BLaER1 treated with 17β-estradiol and CSF1 and Interleukin-3, amounts not matched to agents 10 nM and 100 nM (cell line): ENCODE measurements around the gene AGAP1.

Source experiments
- H3K27ac ChIP-seq, 11 experiments: shearing (Covaris generic); formaldehyde crosslinking; 2 replicates each; pipeline ENCODE4 v1.8.1; 2022
- H3K27me3 ChIP-seq, 11 experiments: shearing (Covaris generic); formaldehyde crosslinking; 2 replicates each; pipeline ENCODE4 v1.8.1; 2022
- H3K36me3 ChIP-seq, 11 experiments: shearing (Covaris generic); formaldehyde crosslinking; 2 replicates each; pipeline ENCODE4 v1.8.1; 2022
- H3K4me1 ChIP-seq, 10 experiments: shearing (Covaris generic); formaldehyde crosslinking; 2 replicates each; pipeline ENCODE4 v1.8.1; 2022
- H3K4me2 ChIP-seq, 11 experiments: shearing (Covaris generic); formaldehyde crosslinking; 2 replicates each; pipeline ENCODE4 v1.8.1; 2022
- H3K4me3 ChIP-seq, 10 experiments: shearing (Covaris generic); formaldehyde crosslinking; 2 replicates each; pipeline ENCODE4 v1.8.1; 2022
- H3K9ac ChIP-seq, 11 experiments: shearing (Covaris generic); formaldehyde crosslinking; 2 replicates each; pipeline ENCODE4 v1.8.1; 2022
- H3K9me3 ChIP-seq, 11 experiments: shearing (Covaris generic); formaldehyde crosslinking; replicated peaks in 1 of 11; 2 replicates each; pipeline ENCODE4 v1.8.1; 2022
- H4K20me1 ChIP-seq, 11 experiments: shearing (Covaris generic); formaldehyde crosslinking; 2 replicates each; pipeline ENCODE4 v1.8.1; 2022
- Cebpa-rat ChIP-seq, 11 experiments: shearing (Covaris generic); IDR thresholded peaks; 2 replicates each; pipeline ENCODE4 v1.8.1; 2022

The AGAP1 gene

DNA sequence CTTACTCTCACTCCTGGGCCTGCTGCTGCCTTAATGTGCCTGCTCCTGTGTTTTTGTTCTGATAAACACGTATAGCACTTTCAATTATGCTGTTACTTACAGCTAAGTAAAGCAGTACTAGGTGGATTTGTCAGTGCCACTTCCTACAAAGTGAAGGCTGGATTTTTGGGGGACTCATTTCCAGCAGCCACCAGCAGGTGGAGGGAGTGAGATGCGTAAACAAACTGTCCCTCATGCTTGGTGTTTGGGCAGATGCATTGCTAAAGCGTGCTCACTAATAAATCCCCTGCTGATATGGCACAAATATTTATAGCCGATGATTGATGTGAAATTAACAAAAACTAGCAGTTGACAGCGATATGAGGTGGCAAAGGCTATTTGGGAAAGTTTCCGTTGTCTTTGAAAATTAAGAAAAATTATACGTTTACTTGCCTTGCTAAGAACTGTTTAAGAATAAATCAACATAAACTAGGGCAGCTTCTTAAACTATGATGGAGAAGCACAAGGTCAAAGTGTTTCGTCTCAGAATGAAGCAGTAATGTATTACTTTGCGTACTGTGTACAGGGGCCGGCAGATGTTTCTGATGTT is 101.7 kb downstream of the AGAP1 start:
- Histone ChIP-seq H3K4me1 (peaks cover 0 to 72% (median 44%) of the 10 kb centered on the region in 10 experiments; a peak in 17 of 20 replicates), H4K20me1 (peaks cover 18 to 73% (median 61%) of the 10 kb centered on the region in 11 experiments; a peak in 20 of 22 replicates), H3K36me3 (0 out of 22 replicates have a peak, but pooled peaks cover 0 to 3% (median 0%) of the 10 kb centered on the region in 11 experiments), H3K27ac (no peak overlapping the region), H3K4me2 (peak overlapping the region in 1 of 11 experiments; percentile 17; a peak in 1 of 22 replicates), H3K9ac (no peak overlapping the region), H3K27me3 (no peaks in the 10 kb centered on the region), H3K4me3 (no peak overlapping the region), H3K9me3 (no peaks in the 10 kb centered on the region)
- no peak for TF ChIP-seq Cebpa-rat (IDR thresholded peaks at IDR 0.05)

DNA sequence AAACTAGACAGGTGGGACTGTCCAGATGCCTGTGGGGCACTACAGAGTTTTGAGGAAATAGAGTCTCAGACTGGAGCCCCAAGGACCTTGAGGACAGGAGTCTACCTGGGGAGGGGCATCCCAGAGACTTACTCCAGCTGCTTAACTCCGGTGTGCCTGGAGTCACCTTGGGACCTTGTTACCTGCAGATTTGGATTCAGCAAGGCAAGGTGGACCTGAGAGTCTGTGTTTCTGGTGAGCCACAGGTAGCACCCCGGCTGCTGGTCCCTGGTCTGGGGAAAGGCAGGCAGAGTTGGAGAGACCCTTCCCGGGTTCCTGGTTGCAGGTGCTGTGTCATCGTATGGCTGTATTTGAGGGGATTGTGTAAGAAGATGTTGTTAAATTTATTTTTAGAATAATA is 102.4 kb downstream of the AGAP1 start:
- Histone ChIP-seq H4K20me1 (peaks cover 18 to 81% (median 58%) of the 10 kb centered on the region in 11 experiments; a peak in 20 of 22 replicates), H3K4me2 (peak overlapping the region in 2 of 11 experiments; percentile 9 to 17; a peak in 2 of 22 replicates), H3K27ac (no peak overlapping the region), H3K9ac (no peak overlapping the region), H3K27me3 (no peaks in the 10 kb centered on the region), H3K4me1 (peaks cover 4 to 79% (median 50%) of the 10 kb centered on the region in 10 experiments; a peak in 18 of 20 replicates), H3K36me3 (0 out of 22 replicates have a peak, but pooled peaks cover 0 to 4% (median 0%) of the 10 kb centered on the region in 11 experiments), H3K4me3 (no peak overlapping the region), H3K9me3 (peaks cover 0 to 6% (median 0%) of the 10 kb centered on the region in 11 experiments; a peak in 1 of 22 replicates)
- TF ChIP-seq Cebpa-rat (IDR thresholded peaks at IDR 0.05) = no peak

DNA sequence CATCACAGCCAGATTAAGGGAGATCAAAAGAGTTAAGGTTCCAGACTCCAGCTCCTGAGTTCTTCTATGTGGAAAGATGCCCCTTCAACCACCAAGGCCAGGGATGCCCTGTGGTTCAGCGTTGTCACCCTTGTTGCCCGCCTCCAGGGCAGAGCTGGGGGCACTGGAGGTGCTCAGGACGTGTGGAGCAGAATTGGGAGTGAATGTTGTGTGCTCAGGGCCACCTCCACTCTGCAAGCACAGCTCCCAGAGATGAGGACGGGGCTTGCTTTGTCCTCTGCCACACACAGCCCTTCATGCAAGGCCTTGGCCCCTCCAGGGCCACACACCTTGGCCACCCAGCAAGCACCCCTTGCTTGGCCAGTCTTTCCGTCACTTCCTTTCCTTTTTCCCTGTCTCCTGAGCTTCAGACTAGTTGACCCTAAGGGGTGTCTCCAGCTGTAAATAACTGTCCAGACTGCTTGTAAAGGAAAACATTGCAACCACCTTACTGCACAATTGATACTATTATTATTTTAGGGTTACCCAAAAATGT is 103.3 kb downstream of the AGAP1 start:
- Histone ChIP-seq H3K4me1 (peaks cover 4 to 79% (median 54%) of the 10 kb centered on the region in 10 experiments; a peak in 18 of 20 replicates), H3K27ac (no peak overlapping the region), H3K4me3 (no peak overlapping the region), H3K9me3 (peaks cover 0 to 10% (median 1%) of the 10 kb centered on the region in 11 experiments; a peak in 13 of 22 replicates), H3K4me2 (no peak overlapping the region), H3K27me3 (no peaks in the 10 kb centered on the region), H4K20me1 (peaks cover 18 to 85% (median 50%) of the 10 kb centered on the region in 11 experiments; a peak in 20 of 22 replicates), H3K9ac (no peak overlapping the region), H3K36me3 (0 out of 22 replicates have a peak, but pooled peaks cover 0 to 4% (median 0%) of the 10 kb centered on the region in 11 experiments)
- TF ChIP-seq Cebpa-rat (IDR thresholded peaks at IDR 0.05) = no peak

GRCh38 chr2:235598026-235598425 is 104.2 kb downstream of the AGAP1 start:
- TF ChIP-seq Cebpa-rat (IDR thresholded peaks at IDR 0.05) = no peak
- Histone ChIP-seq H3K36me3 (peaks cover 0 to 12% (median 1%) of the 10 kb centered on the region in 11 experiments; a peak in 4 of 22 replicates), H3K9ac (no peak overlapping the region), H3K4me2 (no peak overlapping the region), H3K4me1 (peaks cover 4 to 77% (median 50%) of the 10 kb centered on the region in 10 experiments; a peak in 18 of 20 replicates), H3K27ac (no peak overlapping the region), H3K27me3 (no peaks in the 10 kb centered on the region), H3K9me3 (peaks cover 7 to 19% (median 10%) of the 10 kb centered on the region in 11 experiments), H4K20me1 (peaks cover 17 to 79% (median 42%) of the 10 kb centered on the region in 11 experiments; a peak in 19 of 22 replicates), H3K4me3 (no peak overlapping the region)

- Histone ChIP-seq H3K9ac (no peak overlapping the region), H3K4me2 (peak overlapping the region in 8 of 11 experiments; percentile 19 to 60 (median 42); a peak in 12 of 22 replicates), H4K20me1 (peaks cover 11 to 72% (median 40%) of the 10 kb centered on the region in 11 experiments; a peak in 19 of 22 replicates), H3K27me3 (no peaks in the 10 kb centered on the region), H3K4me3 (no peak overlapping the region), H3K27ac (no peak overlapping the region), H3K36me3 (peaks cover 0 to 20% (median 5%) of the 10 kb centered on the region in 11 experiments; a peak in 6 of 22 replicates), H3K9me3 (peaks cover 16 to 27% (median 18%) of the 10 kb centered on the region in 11 experiments), H3K4me1 (peaks cover 4 to 70% (median 49%) of the 10 kb centered on the region in 10 experiments; a peak in 18 of 20 replicates)
- TF ChIP-seq Cebpa-rat (IDR thresholded peaks at IDR 0.05) = no peak
Observed at GRCh38 chr2:235598532-235599531, 105.0 kb downstream of the AGAP1 start.

GRCh38 chr2:235599596-235600338 is 105.9 kb downstream of the AGAP1 start:
- Histone ChIP-seq H3K27ac (peak overlapping the region in 1 of 11 experiments; percentile 12; a peak in 1 of 22 replicates), H3K4me1 (peaks cover 4 to 66% (median 49%) of the 10 kb centered on the region in 10 experiments; a peak in 18 of 20 replicates), H3K36me3 (peaks cover 0 to 20% (median 5%) of the 10 kb centered on the region in 11 experiments; a peak in 6 of 22 replicates), H3K4me2 (peak overlapping the region in 8 of 11 experiments; percentile 19 to 60 (median 42); a peak in 12 of 22 replicates), H3K9me3 (peaks cover 21 to 32% (median 22%) of the 10 kb centered on the region in 11 experiments), H4K20me1 (peaks cover 5 to 66% (median 34%) of the 10 kb centered on the region in 11 experiments; a peak in 19 of 22 replicates), H3K4me3 (no peak overlapping the region), H3K9ac (no peak overlapping the region), H3K27me3 (no peaks in the 10 kb centered on the region)
- TF ChIP-seq Cebpa-rat (IDR thresholded peaks at IDR 0.05) = no peak

DNA sequence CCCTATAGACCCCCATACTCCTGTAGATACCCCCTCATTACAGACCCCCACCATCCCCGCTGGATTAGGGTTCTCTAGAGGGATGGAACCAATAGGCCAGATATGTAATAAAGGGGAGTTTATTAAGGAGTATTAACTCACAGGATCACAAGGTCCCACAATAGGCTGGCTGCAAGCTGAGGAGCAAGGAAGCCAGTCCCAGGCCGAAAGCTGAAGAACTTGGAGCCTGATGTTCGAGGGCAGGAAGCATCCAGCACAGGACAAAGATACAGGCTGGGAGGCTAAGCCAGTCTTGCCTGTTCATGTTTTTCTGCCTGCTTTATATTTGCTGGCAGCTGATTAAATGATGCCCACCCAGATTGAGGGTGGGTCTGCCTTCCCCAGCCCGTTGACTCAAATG is 106.6 kb downstream of the AGAP1 start:
- H3K9me3 ChIP-seq = peaks cover 21 to 32% (median 22%) of the 10 kb centered on the region in 11 experiments
- H3K27ac ChIP-seq = no peak overlapping the region
- H3K27me3 ChIP-seq = no peaks in the 10 kb centered on the region
- no peak overlapping the region for H3K9ac ChIP-seq
- peaks cover 0 to 60% (median 29%) of the 10 kb centered on the region in 11 experiments; a peak in 15 of 22 replicates for H4K20me1 ChIP-seq
- H3K4me1 ChIP-seq = peaks cover 4 to 63% (median 47%) of the 10 kb centered on the region in 10 experiments; a peak in 18 of 20 replicates
- H3K4me2 ChIP-seq = peak overlapping the region in 5 of 11 experiments; percentile 36 to 71 (median 59); a peak in 5 of 22 replicates
- TF ChIP-seq Cebpa-rat (IDR thresholded peaks at IDR 0.05) = no peak
- no peak overlapping the region for H3K4me3 ChIP-seq
- H3K36me3 ChIP-seq = peaks cover 0 to 20% (median 5%) of the 10 kb centered on the region in 11 experiments; a peak in 6 of 22 replicates
